HepG2 (cell line): ENCODE results near the gene AGAP1. TPM values are rescaled to one million over a fixed set of nuclear protein-coding genes. Genes with fewer than 3 reads are reported as not detected.

ENCODE experiments used
- AHDC1 ChIP-seq: sonication (generic); formaldehyde crosslinking; IDR thresholded peaks from 2 replicates; pipeline ENCODE4 v1.5.1; 2020; ENCODE audit warnings: mild to moderate bottlenecking, missing genetic modification reagents, borderline replicate concordance
- BRCA1 ChIP-seq: sonication (generic); formaldehyde crosslinking; IDR thresholded peaks from 2 replicates; pipeline ENCODE4 v1.4.0; 2020; ENCODE audit warnings: missing genetic modification reagents
- ETS1 ChIP-seq: sonication (generic); formaldehyde crosslinking; IDR thresholded peaks from 2 replicates; pipeline ENCODE4 v1.4.0; 2020; ENCODE audit warnings: missing genetic modification reagents
- GATAD2A ChIP-seq: IDR thresholded peaks from 2 replicates; pipeline ENCODE4 v1.6.1; 2016
- HIVEP1 ChIP-seq: sonication (generic); formaldehyde crosslinking; IDR thresholded peaks from 2 replicates; pipeline ENCODE4 v1.4.0; 2020; ENCODE audit warnings: mild to moderate bottlenecking, missing genetic modification reagents
- KLF15 ChIP-seq: sonication (generic); formaldehyde crosslinking; IDR thresholded peaks from 2 replicates; pipeline ENCODE4 v1.8.1; 2023; ENCODE audit warnings: borderline replicate concordance, mild to moderate bottlenecking, inconsistent platforms, missing genetic modification reagents, mixed read lengths
- MEIS1 ChIP-seq: sonication (generic); formaldehyde crosslinking; IDR thresholded peaks from 2 replicates; pipeline ENCODE4 v1.9.0; 2021; ENCODE audit warnings: mild to moderate bottlenecking, missing genetic modification reagents, moderate library complexity, borderline replicate concordance
- MTA1 ChIP-seq: sonication (generic); formaldehyde crosslinking; IDR thresholded peaks from 2 replicates; pipeline ENCODE4 v1.4.0; 2020; ENCODE audit warnings: missing genetic modification reagents, mild to moderate bottlenecking, borderline replicate concordance
- MXI1 ChIP-seq: IDR thresholded peaks from 3 replicates; pipeline ENCODE4 v1.6.1; 2012; ENCODE audit warnings: low read depth, low read length, inconsistent platforms, borderline replicate concordance
- NAIF1 ChIP-seq: sonication (generic); formaldehyde crosslinking; IDR thresholded peaks from 2 replicates; pipeline ENCODE4 v1.5.0; 2020; ENCODE audit warnings: mild to moderate bottlenecking, missing genetic modification reagents, borderline replicate concordance
- SNRNP70 ChIP-seq: fragments of 200-400 bp; formaldehyde crosslinking; IDR thresholded peaks from 2 replicates; pipeline ENCODE4 v1.6.1; 2017; ENCODE audit warnings: mild to moderate bottlenecking, low read depth, low read length, moderate library complexity
- YY1 ChIP-seq: IDR thresholded peaks from 2 replicates; pipeline ENCODE4 v1.6.1; 2011; ENCODE audit warnings: low read length, low read depth, moderate library complexity, mild to moderate bottlenecking; ENCODE audit not compliant: insufficient read depth, insufficient replicate concordance
- ZNF180 ChIP-seq: sonication (generic); formaldehyde crosslinking; IDR thresholded peaks from 2 replicates; pipeline ENCODE4 v1.4.0; 2020; ENCODE audit warnings: low read depth, missing genetic modification reagents, borderline replicate concordance
- ZNF251 ChIP-seq: sonication (generic); formaldehyde crosslinking; IDR thresholded peaks from 2 replicates; pipeline ENCODE4 v1.9.0; 2021; ENCODE audit warnings: mild to moderate bottlenecking, missing genetic modification reagents
- ZNF446 ChIP-seq: sonication (generic); formaldehyde crosslinking; IDR thresholded peaks from 2 replicates; pipeline ENCODE4 v1.5.0; 2020; ENCODE audit warnings: mild to moderate bottlenecking, missing genetic modification reagents
- ZNF510 ChIP-seq: sonication (generic); formaldehyde crosslinking; IDR thresholded peaks from 2 replicates; pipeline ENCODE4 v1.4.0; 2020; ENCODE audit warnings: low read depth, mild to moderate bottlenecking, missing genetic modification reagents
- polyA plus RNA-seq, 8 experiments: library from polyadenylated mRNA; depleted of rRNA in 3 of 8; stranded (reverse) in 7 of 8; unstranded in 1 of 8; fragments of >200 nt; fragmentation: Illumina TruSeq in 4 of 8; extraction: Trizol in 4 of 8; gene quantifications; 2 replicates each; pipeline versions ENCODE4 v1.2.1 to v1.2.3, GENCODE V29; 2011 to 2016; ENCODE audit warnings: low read depth in 4 of 8, missing spikeins in 1 of 8, mixed read lengths in 1 of 8; ENCODE audit not compliant: insufficient read depth in 1 of 8
- total RNA-seq, 5 experiments: library from RNA; depleted of rRNA; stranded (reverse); fragments of >200 nt; fragmentation: Illumina TruSeq; extraction: Trizol; gene quantifications; 2 replicates each; pipeline ENCODE4 v1.2.3, GENCODE V29; 2016; ENCODE audit warnings: low read depth in 1 of 5
- TF ChIP-seq, protein P1 (sequence below): sonication (generic); formaldehyde crosslinking; IDR thresholded peaks from 2 replicates; pipeline ENCODE4 v1.5.0; 2020; ENCODE audit warnings: missing genetic modification reagents
- TF ChIP-seq, protein P2 (sequence below): sonication (generic); formaldehyde crosslinking; IDR thresholded peaks from 2 replicates; pipeline ENCODE4 v1.4.0; 2020; ENCODE audit warnings: missing genetic modification reagents

AGAP1 gene
- total and polyA plus RNA-seq, 2 of the 13 experiments (the other 11 are each of a cell fraction or from before 2014, with no cell fraction given), result 21.2 to 32.7 TPM

DNA sequence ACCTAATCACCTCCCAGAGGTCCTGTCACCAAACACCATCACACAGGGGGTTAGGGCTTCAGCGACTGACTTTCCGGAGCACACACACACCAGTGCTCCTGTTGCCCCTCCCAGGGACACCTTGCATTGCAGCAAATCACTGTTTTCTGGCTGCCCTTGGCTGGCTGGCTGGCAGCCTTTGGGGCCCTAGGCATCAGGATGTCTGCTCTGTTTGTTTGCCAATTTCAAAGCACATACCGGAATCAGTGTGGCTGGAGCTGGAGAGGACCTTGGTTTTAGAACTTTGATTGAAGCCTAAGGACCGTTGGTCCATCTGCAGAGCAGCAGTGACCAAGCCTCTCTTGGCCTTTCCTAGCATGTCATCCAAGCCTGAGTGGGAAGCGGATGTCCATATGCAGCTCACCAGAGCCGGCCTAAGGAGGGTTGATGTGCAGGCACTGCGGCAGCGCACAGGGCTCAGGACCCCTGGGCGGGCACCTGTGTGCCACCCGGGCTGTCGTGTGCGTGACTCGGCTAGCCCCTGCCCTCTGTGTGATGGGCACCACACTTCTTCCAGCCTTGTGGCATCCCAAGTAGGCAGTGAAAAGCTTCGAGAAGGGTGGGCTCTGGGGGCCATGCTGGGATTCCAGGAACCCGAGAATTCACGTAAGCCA is 612.2 kb downstream of the AGAP1 start (continued):
- TF ChIP-seq SNRNP70, result no peak
- no peak for TF ChIP-seq BRCA1
- TF ChIP-seq KLF15 (CRISPR knock-in tag), result no peak
- TF ChIP-seq, protein P1, sequence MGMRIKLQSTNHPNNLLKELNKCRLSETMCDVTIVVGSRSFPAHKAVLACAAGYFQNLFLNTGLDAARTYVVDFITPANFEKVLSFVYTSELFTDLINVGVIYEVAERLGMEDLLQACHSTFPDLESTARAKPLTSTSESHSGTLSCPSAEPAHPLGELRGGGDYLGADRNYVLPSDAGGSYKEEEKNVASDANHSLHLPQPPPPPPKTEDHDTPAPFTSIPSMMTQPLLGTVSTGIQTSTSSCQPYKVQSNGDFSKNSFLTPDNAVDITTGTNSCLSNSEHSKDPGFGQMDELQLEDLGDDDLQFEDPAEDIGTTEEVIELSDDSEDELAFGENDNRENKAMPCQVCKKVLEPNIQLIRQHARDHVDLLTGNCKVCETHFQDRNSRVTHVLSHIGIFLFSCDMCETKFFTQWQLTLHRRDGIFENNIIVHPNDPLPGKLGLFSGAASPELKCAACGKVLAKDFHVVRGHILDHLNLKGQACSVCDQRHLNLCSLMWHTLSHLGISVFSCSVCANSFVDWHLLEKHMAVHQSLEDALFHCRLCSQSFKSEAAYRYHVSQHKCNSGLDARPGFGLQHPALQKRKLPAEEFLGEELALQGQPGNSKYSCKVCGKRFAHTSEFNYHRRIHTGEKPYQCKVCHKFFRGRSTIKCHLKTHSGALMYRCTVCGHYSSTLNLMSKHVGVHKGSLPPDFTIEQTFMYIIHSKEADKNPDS (CRISPR knock-in tag), result no peak
- TF ChIP-seq ETS1, result no peak
- TF ChIP-seq ZNF180 (CRISPR knock-in tag), result no peak
- TF ChIP-seq NAIF1 (CRISPR knock-in tag), result no peak
- TF ChIP-seq ZNF510 (CRISPR knock-in tag), result no peak
- no peak for TF ChIP-seq ZNF251 (CRISPR knock-in tag)
- no peak for TF ChIP-seq YY1
- TF ChIP-seq MXI1, result no peak
- TF ChIP-seq ZNF446 (CRISPR knock-in tag), result no peak
- no peak for TF ChIP-seq HIVEP1 (CRISPR knock-in tag)
- TF ChIP-seq MEIS1, result no peak
- no peak for TF ChIP-seq MTA1 (CRISPR knock-in tag)
- TF ChIP-seq, protein P2, sequence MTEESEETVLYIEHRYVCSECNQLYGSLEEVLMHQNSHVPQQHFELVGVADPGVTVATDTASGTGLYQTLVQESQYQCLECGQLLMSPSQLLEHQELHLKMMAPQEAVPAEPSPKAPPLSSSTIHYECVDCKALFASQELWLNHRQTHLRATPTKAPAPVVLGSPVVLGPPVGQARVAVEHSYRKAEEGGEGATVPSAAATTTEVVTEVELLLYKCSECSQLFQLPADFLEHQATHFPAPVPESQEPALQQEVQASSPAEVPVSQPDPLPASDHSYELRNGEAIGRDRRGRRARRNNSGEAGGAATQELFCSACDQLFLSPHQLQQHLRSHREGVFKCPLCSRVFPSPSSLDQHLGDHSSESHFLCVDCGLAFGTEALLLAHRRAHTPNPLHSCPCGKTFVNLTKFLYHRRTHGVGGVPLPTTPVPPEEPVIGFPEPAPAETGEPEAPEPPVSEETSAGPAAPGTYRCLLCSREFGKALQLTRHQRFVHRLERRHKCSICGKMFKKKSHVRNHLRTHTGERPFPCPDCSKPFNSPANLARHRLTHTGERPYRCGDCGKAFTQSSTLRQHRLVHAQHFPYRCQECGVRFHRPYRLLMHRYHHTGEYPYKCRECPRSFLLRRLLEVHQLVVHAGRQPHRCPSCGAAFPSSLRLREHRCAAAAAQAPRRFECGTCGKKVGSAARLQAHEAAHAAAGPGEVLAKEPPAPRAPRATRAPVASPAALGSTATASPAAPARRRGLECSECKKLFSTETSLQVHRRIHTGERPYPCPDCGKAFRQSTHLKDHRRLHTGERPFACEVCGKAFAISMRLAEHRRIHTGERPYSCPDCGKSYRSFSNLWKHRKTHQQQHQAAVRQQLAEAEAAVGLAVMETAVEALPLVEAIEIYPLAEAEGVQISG (CRISPR knock-in tag), result 0 out of 2 replicates have a peak, but pooled peaks have one; percentile 38
- peak; percentile 32; the same call in 1 of the 2 replicates for TF ChIP-seq AHDC1 (CRISPR knock-in tag)
- TF ChIP-seq GATAD2A, result peak; percentile 55; the same call in 1 of the 2 replicates
